G401.6 (cell line): Measurements from ENCODE around the gene PTPRM.

Source experiments
- FAIRE-seq: peaks from 2 replicates; lab custom pipeline; 2012; peaks lifted over from hg19 to GRCh38; lab: Jason Lieb, UNC

PTPRM gene

GRCh38 chr18:7812431-7813063 is 245.4 kb downstream of the PTPRM start:
- FAIRE-seq = no peak

GRCh38 chr18:7813131-7813530 is 246.0 kb downstream of the PTPRM start:
- no peak for FAIRE-seq

GRCh38 chr18:7814754-7815315 is 247.7 kb downstream of the PTPRM start:
- FAIRE-seq = no peak

- FAIRE-seq = no peak
Measured at GRCh38 chr18:7815787-7816186, 248.7 kb downstream of the PTPRM start.

- no peak for FAIRE-seq
Measured at GRCh38 chr18:7817575-7818230, 250.6 kb downstream of the PTPRM start.

GRCh38 chr18:7821784-7822183 is 254.7 kb downstream of the PTPRM start:
- no peak for FAIRE-seq

GRCh38 chr18:7822435-7823331 is 255.6 kb downstream of the PTPRM start:
- FAIRE-seq = no peak

GRCh38 chr18:7824970-7825369 is 257.9 kb downstream of the PTPRM start:
- no peak for FAIRE-seq

- no peak for FAIRE-seq
Measured at GRCh38 chr18:7830468-7830867, 263.4 kb downstream of the PTPRM start.

- FAIRE-seq = no peak
Measured at GRCh38 chr18:7839548-7839947, 272.4 kb downstream of the PTPRM start.

GRCh38 chr18:7840411-7840810 is 273.3 kb downstream of the PTPRM start:
- FAIRE-seq = no peak

- no peak for FAIRE-seq
Measured at GRCh38 chr18:7844017-7844416, 276.9 kb downstream of the PTPRM start.

GRCh38 chr18:7844418-7844817 is 277.3 kb downstream of the PTPRM start:
- no peak for FAIRE-seq

GRCh38 chr18:7846335-7846734 is 279.2 kb downstream of the PTPRM start:
- FAIRE-seq = no peak

GRCh38 chr18:7847357-7848053 is 280.4 kb downstream of the PTPRM start:
- no peak for FAIRE-seq

GRCh38 chr18:7848054-7848412 is 280.9 kb downstream of the PTPRM start:
- FAIRE-seq = no peak

- no peak for FAIRE-seq
Measured at GRCh38 chr18:7850446-7850845, 283.3 kb downstream of the PTPRM start.

GRCh38 chr18:7855028-7855427 is 287.9 kb downstream of the PTPRM start:
- FAIRE-seq = no peak

- no peak for FAIRE-seq
Measured at GRCh38 chr18:7855671-7856070, 288.6 kb downstream of the PTPRM start.

- no peak for FAIRE-seq
Measured at GRCh38 chr18:7856116-7856515, 289.0 kb downstream of the PTPRM start.

GRCh38 chr18:7856733-7857132 is 289.6 kb downstream of the PTPRM start:
- FAIRE-seq = no peak

GRCh38 chr18:7857562-7857961 is 290.4 kb downstream of the PTPRM start:
- FAIRE-seq = no peak
